ENCODE results near the gene SEC14L2.
"Not testable (repeated sequence)": the region's sequence is repeated elsewhere in the genome, so short reads cannot be mapped to it uniquely, and the experiment has no call there.

The SEC14L2 gene

GRCh38 chr22:30460555-30460954, 63.7 kb downstream of the SEC14L2 start:
- not testable (repeated sequence) for DNase-seq

GRCh38 chr22:30469165-30469564, 72.3 kb downstream of the SEC14L2 start:
- no peak for DNase-seq

- DNase-seq: no peak
Observed at GRCh38 chr22:30470655-30471054, 73.8 kb downstream of the SEC14L2 start.

GRCh38 chr22:30471616-30472318, 74.9 kb downstream of the SEC14L2 start, which contains the start of gene SEC14L3:
Gene SEC14L3 (minus strand): TSS chr22:30472017. CDS start chr22:30471958, 59 bp downstream.
- peak; percentile 48 for DNase-seq

GRCh38 chr22:30472994-30473720, 76.3 kb downstream of the SEC14L2 start:
- DNase-seq: no peak

GRCh38 chr22:30474121-30474520, 77.3 kb downstream of the SEC14L2 start:
- DNase-seq: no peak

Data from hematopoietic multipotent progenitor cell treated with erythropoietin and hydrocortisone succinate and interleukin-3 and kit ligand, for 8 days (in vitro differentiated cells).